SK-N-SH (cell line): Measurements from ENCODE around the gene STARD7. TPM values are rescaled to one million over a fixed set of nuclear protein-coding genes. Genes with fewer than 3 reads are reported as not detected.
"Not testable (repeated sequence)": the region's sequence is repeated elsewhere in the genome, so short reads cannot be mapped to it uniquely, and the experiment has no call there.

Experiments
- CTCF ChIA-PET: fragments of 300-600, 350-600 bp; formaldehyde crosslinking; extraction: SDS; loops from one replicate; lab custom pipeline; 2021; lab: Yijun Ruan, JAX
- POLR2A ChIA-PET: fragments of 350-600 bp; sonication (Branson Sonifier 250); formaldehyde crosslinking; extraction: SDS; loops from one replicate; lab custom pipeline; 2020; ENCODE audit warnings: antibody characterized with exemption, inconsistent platforms; lab: Yijun Ruan, JAX
- DNase-seq: peaks from one replicate; pipeline ENCODE4 v3.0.0; 2012
- H2AFZ ChIP-seq: fragments of 200-600 bp; sonication (generic); 2 replicates; pipeline ENCODE4 v1.8.1; 2016; ENCODE audit warnings: antibody characterized with exemption, mild to moderate bottlenecking, low read depth
- H3F3A ChIP-seq: fragments of 200-600 bp; sonication (generic); replicated peaks from 2 replicates; pipeline ENCODE3; 2016; ENCODE audit warnings: antibody characterized with exemption, mild to moderate bottlenecking; ENCODE audit not compliant: insufficient read depth
- H3K27ac ChIP-seq, 2 experiments: fragments of 200-500 bp in 1 of 2; fragments of 200-600 bp in 1 of 2; sonication (Bioruptor generic) in 1 of 2; sonication (generic), shearing (Covaris generic) in 1 of 2; 2 replicates each; pipeline versions ENCODE4 v1.5.1 to v1.6.1; 2014 to 2016; ENCODE audit warnings: low read depth in 2 of 2, inconsistent platforms in 1 of 2, low read length in 1 of 2, mild to moderate bottlenecking in 1 of 2, mixed read lengths in 1 of 2
- H3K27me3 ChIP-seq: fragments of 200-600 bp; sonication (generic), shearing (Covaris generic); 2 replicates; pipeline ENCODE4 v1.6.1; 2016; ENCODE audit warnings: mixed run types; ENCODE audit not compliant: insufficient read depth
- H3K36me3 ChIP-seq, 2 experiments: fragments of 200-500 bp in 1 of 2; fragments of 200-600 bp in 1 of 2; sonication (Bioruptor generic) in 1 of 2; sonication (generic) in 1 of 2; replicated peaks in 1 of 2; 2 replicates each; pipeline versions ENCODE3 to v1.5.1; 2014 to 2016; ENCODE audit warnings: low read length in 1 of 2, mild to moderate bottlenecking in 1 of 2; ENCODE audit not compliant: insufficient read depth in 2 of 2, control insufficient read depth in 1 of 2
- H3K4me1 ChIP-seq, 2 experiments: fragments of 200-500 bp in 1 of 2; fragments of 200-600 bp in 1 of 2; sonication (Bioruptor generic) in 1 of 2; sonication (generic), shearing (Covaris generic) in 1 of 2; 2 replicates each; pipeline versions ENCODE4 v1.5.1 to v1.6.1; 2014 to 2016; ENCODE audit warnings: low read depth in 1 of 2, low read length in 1 of 2, mixed run types in 1 of 2; ENCODE audit not compliant: insufficient read depth in 2 of 2, control insufficient read depth in 1 of 2
- H3K4me2 ChIP-seq: fragments of 200-600 bp; sonication (generic), shearing (Covaris generic); 2 replicates; pipeline ENCODE4 v1.6.1; 2017; ENCODE audit warnings: mixed run types
- H3K4me3 ChIP-seq, 2 experiments: fragments of 200-500 bp in 1 of 2; fragments of 200-600 bp in 1 of 2; sonication (Bioruptor generic) in 1 of 2; sonication (generic), shearing (Covaris generic) in 1 of 2; 2 replicates each; pipeline versions ENCODE4 v1.5.1 to v1.8.1; 2014 to 2016; ENCODE audit warnings: low read depth in 2 of 2, inconsistent platforms in 1 of 2, low read length in 1 of 2, mild to moderate bottlenecking in 1 of 2, mixed read lengths in 1 of 2, moderate library complexity in 1 of 2
- H3K79me2 ChIP-seq: fragments of 200-600 bp; sonication (generic); 2 replicates; pipeline ENCODE4 v1.8.1; 2017; ENCODE audit warnings: mild to moderate bottlenecking; ENCODE audit not compliant: insufficient read depth
- H3K9ac ChIP-seq: fragments of 200-600 bp; sonication (generic); 2 replicates; pipeline ENCODE4 v1.6.1; 2017; ENCODE audit warnings: mixed run types
- H3K9me2 ChIP-seq: fragments of 200-600 bp; sonication (generic); 2 replicates; pipeline ENCODE4 v1.6.1; 2017; ENCODE audit warnings: mixed run types
- H3K9me3 ChIP-seq: fragments of 200-600 bp; sonication (generic); 2 replicates; pipeline ENCODE4 v1.6.1; 2017; ENCODE audit warnings: mixed run types, mild to moderate bottlenecking, moderate library complexity
- H4K20me1 ChIP-seq: fragments of 200-600 bp; sonication (generic); 2 replicates; pipeline ENCODE4 v1.6.1; 2017; ENCODE audit warnings: mild to moderate bottlenecking, mixed run types; ENCODE audit not compliant: insufficient read depth
- CHD2 ChIP-seq: fragments of 150-350 bp; IDR thresholded peaks from 2 replicates; pipeline ENCODE4 v1.6.1; 2018; ENCODE audit warnings: low read length; ENCODE audit not compliant: partially characterized antibody
- ELF1 ChIP-seq: IDR thresholded peaks from 2 replicates; pipeline ENCODE4 v1.4.0; 2012
- EP300 ChIP-seq, 2 experiments: IDR thresholded peaks; 2 replicates each; pipeline versions ENCODE4 v1.4.0 to v1.6.1; 2012; ENCODE audit warnings: borderline replicate concordance in 1 of 2, low read depth in 1 of 2, low read length in 1 of 2
- FOSL2 ChIP-seq: IDR thresholded peaks from 2 replicates; pipeline ENCODE4 v1.4.0; 2012; ENCODE audit warnings: low read depth, mild to moderate bottlenecking, moderate library complexity, borderline replicate concordance
- GATA2 ChIP-seq: sonication (generic); formaldehyde crosslinking; IDR thresholded peaks from 2 replicates; pipeline ENCODE4 v1.5.0; 2020; ENCODE audit warnings: mild to moderate bottlenecking, missing genetic modification reagents
- JUND ChIP-seq: IDR thresholded peaks from 2 replicates; pipeline ENCODE4 v1.4.0; 2012
- MXI1 ChIP-seq: IDR thresholded peaks from 2 replicates; pipeline ENCODE4 v1.6.1; 2012; ENCODE audit warnings: mild to moderate bottlenecking, low read depth, low read length, improper control_type of control experiment
- NFIC ChIP-seq: IDR thresholded peaks from 2 replicates; pipeline ENCODE4 v1.4.0; 2012; ENCODE audit warnings: borderline replicate concordance
- RAD21 ChIP-seq: IDR thresholded peaks from 2 replicates; pipeline ENCODE4 v1.6.1; 2012; ENCODE audit warnings: mild to moderate bottlenecking, low read length
- RCOR1 ChIP-seq: fragments of 150-350 bp; IDR thresholded peaks from 2 replicates; pipeline ENCODE4 v1.6.1; 2017; ENCODE audit warnings: antibody characterized with exemption, low read length
- RXRA ChIP-seq: IDR thresholded peaks from 2 replicates; pipeline ENCODE4 v1.4.0; 2012; ENCODE audit warnings: low read depth, mild to moderate bottlenecking, borderline replicate concordance
- SIN3A ChIP-seq: IDR thresholded peaks from 2 replicates; pipeline ENCODE4 v1.6.1; 2012; ENCODE audit warnings: low read depth, mild to moderate bottlenecking, low read length, moderate library complexity, borderline replicate concordance
- TAF1 ChIP-seq: IDR thresholded peaks from 2 replicates; pipeline ENCODE4 v1.6.1; 2012; ENCODE audit warnings: low read depth, mild to moderate bottlenecking, low read length, moderate library complexity, borderline replicate concordance
- TCF12 ChIP-seq: IDR thresholded peaks from 2 replicates; pipeline ENCODE4 v1.4.0; 2012
- YY1 ChIP-seq: IDR thresholded peaks from 2 replicates; pipeline ENCODE4 v1.4.0; 2012; ENCODE audit warnings: low read depth, mild to moderate bottlenecking
- WGBS: methylation state at CpG from one replicate; pipeline ENCODE4 v1.1.6; 2017; ENCODE audit warnings: low lambda C conversion rate; 5-methylcytosine and 5-hydroxymethylcytosine counted together
- polyA plus RNA-seq, 3 experiments: library from polyadenylated mRNA; depleted of rRNA; stranded (reverse); fragments of >200 nt; gene quantifications; 2 replicates each; pipeline ENCODE4 v1.2.3, GENCODE V29; 2012
- TF ChIP-seq, protein P1 (sequence below): fragments of 200-600 bp; sonication (generic); IDR thresholded peaks from 2 replicates; pipeline ENCODE4 v1.6.1; 2017; ENCODE audit warnings: antibody characterized with exemption, mild to moderate bottlenecking, moderate library complexity

The STARD7 gene
- polyA plus RNA-seq, 1 of the 3 experiments (the other 2 are of a cell fraction) = 36.1 TPM

DNA sequence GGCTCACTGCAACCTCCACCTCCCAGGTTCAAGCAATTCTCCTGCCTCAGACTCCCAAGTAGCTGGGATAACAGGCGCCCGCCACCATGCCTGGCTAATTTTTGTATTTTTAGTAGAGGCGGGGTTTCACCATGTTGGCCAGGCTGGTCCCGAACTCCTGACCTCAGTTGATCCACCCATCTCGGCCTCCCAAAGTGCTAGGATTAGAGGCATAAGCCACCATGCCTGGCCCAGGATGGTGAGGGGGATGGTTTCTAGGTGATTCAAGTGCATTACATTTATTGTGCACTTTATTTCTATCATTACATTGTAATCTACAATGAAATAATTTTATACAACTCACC is 67.0 kb downstream of the STARD7 start:
- H4K20me1 ChIP-seq, H3K27ac ChIP-seq, DNase-seq, H3K27me3 ChIP-seq, H3F3A ChIP-seq, H3K9me3 ChIP-seq, H3K9ac ChIP-seq, POLR2A ChIA-PET, H3K4me3 ChIP-seq, H3K4me2 ChIP-seq, H3K36me3 ChIP-seq, H2AFZ ChIP-seq, H3K9me2 ChIP-seq: not testable (repeated sequence)
- Histone ChIP-seq H3K4me1 (peaks cover 9 to 39% of the 10 kb centered on the region in 2 experiments; a peak in 3 of 4 replicates), H3K79me2 (peaks cover 12% of the 10 kb centered on the region; the same call in 1 of the 2 replicates)
- WGBS = 98% methylated on average over 5 of the region's 5 CpGs
- CTCF ChIA-PET = interaction anchor here (1.2 to 5.6 kb wide), 5 partner anchors 8 to 33 kb away, joined by 3 to 49 read pairs (median 18); partner anchors contain the start of gene ADRA2B

DNA sequence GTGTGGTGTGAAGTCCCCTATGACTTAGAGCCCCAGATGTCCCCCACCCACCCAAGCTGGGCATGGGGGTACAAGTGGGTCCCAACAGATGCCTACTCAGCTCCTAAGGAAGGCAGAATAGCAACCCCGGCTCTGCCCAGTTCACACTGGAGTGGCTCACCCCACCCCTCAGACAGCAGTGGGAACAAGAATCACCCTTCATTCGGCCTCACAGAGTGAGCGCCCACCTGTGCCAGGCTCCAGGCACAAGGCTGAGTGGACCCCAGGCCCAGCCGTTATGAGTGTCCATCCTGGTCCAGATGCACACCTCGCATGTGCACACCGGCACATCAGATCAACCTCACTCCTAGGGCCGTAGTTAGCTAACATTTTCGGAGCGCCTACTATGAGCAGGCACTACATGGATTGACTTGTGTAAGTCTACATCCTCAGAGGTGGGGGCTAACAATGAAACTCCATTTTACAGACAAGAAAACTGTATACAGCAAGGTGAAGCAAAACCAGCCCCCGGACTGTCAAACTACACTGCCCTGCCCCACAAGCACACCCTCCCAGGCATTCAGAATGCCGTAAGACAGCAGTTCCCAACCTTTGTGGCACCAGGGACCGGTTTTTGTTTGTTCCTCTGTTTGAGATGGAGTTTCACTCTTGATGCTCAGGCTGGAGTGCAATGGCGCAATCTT is 67.5 kb downstream of the STARD7 start:
- WGBS = 93% methylated on average over 10 of the region's 13 CpGs
- H3K9ac ChIP-seq = no peak overlapping the region
- CTCF ChIA-PET = interaction anchor here (0.6 to 5.6 kb wide), 5 partner anchors 10 to 64 kb away, joined by 3 to 49 read pairs (median 18); partner anchors contain the start of gene ADRA2B

DNA sequence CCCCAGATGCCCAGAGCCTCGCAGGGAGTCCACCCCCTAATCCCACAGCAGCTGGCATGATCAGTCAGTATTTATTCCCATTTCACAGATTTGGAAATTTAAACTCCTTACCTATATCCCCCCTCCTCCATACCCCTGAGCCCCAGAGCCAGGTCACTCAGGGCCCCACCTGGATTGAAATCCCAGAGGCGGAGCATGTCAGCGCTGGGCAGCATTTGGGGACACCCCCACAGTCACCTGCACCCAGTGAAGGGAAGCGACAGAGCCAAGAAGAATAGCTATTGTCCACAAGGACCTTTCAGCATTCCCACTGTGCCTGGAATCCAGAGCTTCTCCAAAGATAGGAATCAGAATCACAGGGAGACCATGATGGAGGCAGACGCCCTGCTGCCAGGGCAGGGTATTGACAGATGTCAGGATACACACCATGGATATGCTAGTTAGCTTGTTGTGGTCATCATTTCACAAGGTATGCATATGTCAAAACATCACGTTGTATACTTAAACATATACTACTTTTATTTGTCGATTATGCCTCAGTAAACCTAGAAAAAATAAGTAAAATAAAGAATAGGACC is 69.4 kb downstream of the STARD7 start:
- Histone ChIP-seq H2AFZ (no peak overlapping the region), H3K4me3 (no peak overlapping the region), H3K4me2 (no peak overlapping the region), H3K27ac (no peak overlapping the region), H3K9me3 (no peaks in the 10 kb centered on the region), H3F3A (no peaks in the 10 kb centered on the region), H3K9me2 (no peaks in the 10 kb centered on the region), H3K79me2 (no peaks in the 10 kb centered on the region), H4K20me1 (no peaks in the 10 kb centered on the region), H3K27me3 (peaks cover 5% of the 10 kb centered on the region; the same call in 1 of the 2 replicates), H3K4me1 (peaks cover 0 to 31% of the 10 kb centered on the region in 2 experiments; a peak in 1 of 4 replicates), H3K9ac (no peak overlapping the region), H3K36me3 (no peaks in the 10 kb centered on the region)
- CTCF ChIA-PET = interaction anchor here (0.6 to 5.6 kb wide), 23 partner anchors 8 to 370 kb away, joined by 3 to 102 read pairs (median 3); partner anchors contain the start of gene ADRA2B
- DNase-seq = no peak
- POLR2A ChIA-PET = no interaction called here
- TF ChIP-seq RCOR1 (no peak), TCF12 (no peak), ELF1 (no peak), SIN3A (no peak), FOSL2 (no peak), CHD2 (no peak), YY1 (no peak), RAD21 (no peak)
- 83% methylated on average over 6 of the region's 7 CpGs for WGBS

More for the DNA sequence above, 67.5 kb downstream of the STARD7 start:
- peaks cover 7% of the 10 kb centered on the region; the same call in 1 of the 2 replicates for H3K79me2 ChIP-seq
- H3K9me2 ChIP-seq = no peaks in the 10 kb centered on the region
- no peaks in the 10 kb centered on the region for H3K9me3 ChIP-seq
- TF ChIP-seq RCOR1 (no peak), EP300 (IDR thresholded peaks at IDR 0.05; ENCODE audit: borderline replicate concordance in 1 of 2, low read depth in 1 of 2, low read length in 1 of 2) (no peak), JUND (no peak), TAF1 (no peak), NFIC (no peak), MXI1 (no peak), GATA2 (no peak), RXRA (no peak)
- TF ChIP-seq, protein P1, sequence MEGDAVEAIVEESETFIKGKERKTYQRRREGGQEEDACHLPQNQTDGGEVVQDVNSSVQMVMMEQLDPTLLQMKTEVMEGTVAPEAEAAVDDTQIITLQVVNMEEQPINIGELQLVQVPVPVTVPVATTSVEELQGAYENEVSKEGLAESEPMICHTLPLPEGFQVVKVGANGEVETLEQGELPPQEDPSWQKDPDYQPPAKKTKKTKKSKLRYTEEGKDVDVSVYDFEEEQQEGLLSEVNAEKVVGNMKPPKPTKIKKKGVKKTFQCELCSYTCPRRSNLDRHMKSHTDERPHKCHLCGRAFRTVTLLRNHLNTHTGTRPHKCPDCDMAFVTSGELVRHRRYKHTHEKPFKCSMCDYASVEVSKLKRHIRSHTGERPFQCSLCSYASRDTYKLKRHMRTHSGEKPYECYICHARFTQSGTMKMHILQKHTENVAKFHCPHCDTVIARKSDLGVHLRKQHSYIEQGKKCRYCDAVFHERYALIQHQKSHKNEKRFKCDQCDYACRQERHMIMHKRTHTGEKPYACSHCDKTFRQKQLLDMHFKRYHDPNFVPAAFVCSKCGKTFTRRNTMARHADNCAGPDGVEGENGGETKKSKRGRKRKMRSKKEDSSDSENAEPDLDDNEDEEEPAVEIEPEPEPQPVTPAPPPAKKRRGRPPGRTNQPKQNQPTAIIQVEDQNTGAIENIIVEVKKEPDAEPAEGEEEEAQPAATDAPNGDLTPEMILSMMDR = no peak
- POLR2A ChIA-PET = no interaction called here
- H3K27me3 ChIP-seq = no peaks in the 10 kb centered on the region
- H3K4me2 ChIP-seq = no peak overlapping the region
- H3K4me1 ChIP-seq = peaks cover 4 to 39% of the 10 kb centered on the region in 2 experiments; a peak in 3 of 4 replicates
- H3K4me3 ChIP-seq = no peak overlapping the region
- H2AFZ ChIP-seq = no peak overlapping the region
- H3K36me3 ChIP-seq = no peaks in the 10 kb centered on the region
- no peak for DNase-seq
- H3F3A ChIP-seq = no peaks in the 10 kb centered on the region
- no peaks in the 10 kb centered on the region for H4K20me1 ChIP-seq
- no peak overlapping the region for H3K27ac ChIP-seq
